OCI-LY7 (cell line): ENCODE results near the gene HHEX. TPM values are rescaled to one million over a fixed set of nuclear protein-coding genes. Genes with fewer than 3 reads are reported as not detected.

Source experiments
- BruUV-seq: library from RNA; stranded (reverse); fragments of 400-500 nt; replicated peaks from 2 replicates; lab custom pipeline; 2021; lab: Mats Ljungman, UMichigan
- CTCF ChIA-PET: fragments of 300-600 bp; sonication (Branson Sonifier 250); formaldehyde crosslinking; loops from one replicate; lab custom pipeline; 2022; ENCODE audit warnings: antibody characterized with exemption; ENCODE audit not compliant: unreplicated experiment; lab: Charles Lee
- POLR2A ChIA-PET: fragments of 300-600 bp; sonication (Branson Sonifier 250); formaldehyde crosslinking; loops from one replicate; lab custom pipeline; 2022; ENCODE audit warnings: antibody characterized with exemption; lab: Charles Lee
- DNase-seq: peaks from one replicate; pipeline ENCODE4 v3.0.0-alpha.2; 2015; ENCODE audit warnings: low spot score
- H2AFZ ChIP-seq: fragments of 200-600 bp; sonication (generic), shearing (Covaris generic); 2 replicates; pipeline ENCODE4 v1.6.1; 2014; ENCODE audit warnings: mild to moderate bottlenecking, antibody characterized with exemption, low read length, moderate library complexity
- H3K27ac ChIP-seq: fragments of 200-600 bp; sonication (generic); 2 replicates; pipeline ENCODE4 v1.5.1; 2014; ENCODE audit warnings: mixed run types, low read depth, mild to moderate bottlenecking, moderate library complexity, low read length, inconsistent platforms; ENCODE audit not compliant: poor library complexity, severe bottlenecking
- H3K36me3 ChIP-seq: fragments of 200-600 bp; sonication (generic); 2 replicates; pipeline ENCODE4 v1.6.1; 2014; ENCODE audit warnings: mild to moderate bottlenecking, antibody characterized with exemption, low read length, moderate library complexity, mixed read lengths; ENCODE audit not compliant: insufficient read depth
- H3K4me1 ChIP-seq: fragments of 200-600 bp; sonication (generic); 2 replicates; pipeline ENCODE4 v1.5.1; 2014; ENCODE audit warnings: mild to moderate bottlenecking, low read length; ENCODE audit not compliant: insufficient read depth, poor library complexity, severe bottlenecking
- H3K4me2 ChIP-seq: fragments of 200-600 bp; sonication (generic); 2 replicates; pipeline ENCODE4 v1.6.1; 2014; ENCODE audit warnings: mild to moderate bottlenecking, low read length
- H3K4me3 ChIP-seq: fragments of 200-600 bp; sonication (generic); 2 replicates; pipeline ENCODE4 v1.5.1; 2014; ENCODE audit warnings: mild to moderate bottlenecking, low read depth, low read length; ENCODE audit not compliant: poor library complexity, severe bottlenecking
- H3K79me2 ChIP-seq: fragments of 200-600 bp; sonication (generic); 2 replicates; pipeline ENCODE4 v1.6.1; 2016; ENCODE audit warnings: low read depth, mild to moderate bottlenecking, low read length, moderate library complexity, mixed read lengths; ENCODE audit not compliant: insufficient read depth
- H3K9me2 ChIP-seq: fragments of 200-600 bp; sonication (generic); 2 replicates; pipeline ENCODE4 v1.6.1; 2016; ENCODE audit warnings: mild to moderate bottlenecking, low read length, mixed read lengths; ENCODE audit not compliant: insufficient read depth
- H3K9me3 ChIP-seq: fragments of 200-600 bp; sonication (generic); 2 replicates; pipeline ENCODE4 v1.6.1; 2014; ENCODE audit warnings: mild to moderate bottlenecking, mixed run types, low read length, mixed read lengths
- H4K20me1 ChIP-seq: fragments of 200-600 bp; sonication (generic); 2 replicates; pipeline ENCODE4 v1.6.1; 2014; ENCODE audit warnings: mild to moderate bottlenecking, antibody characterized with exemption, low read length, moderate library complexity, mixed read lengths; ENCODE audit not compliant: insufficient read depth
- CTCF ChIP-seq: fragments of 200-600 bp; sonication (generic); conservative IDR thresholded peaks from 2 replicates; pipeline ENCODE4 v1.5.1; 2014; ENCODE audit warnings: mild to moderate bottlenecking, antibody characterized with exemption, low read length, moderate library complexity, mixed read lengths
- EZH2phosphoT487 ChIP-seq: fragments of 200-600 bp; sonication (generic); IDR thresholded peaks from 2 replicates; pipeline ENCODE4 v1.6.1; 2018; ENCODE audit warnings: low read depth, borderline replicate concordance, mild to moderate bottlenecking, mixed run types, antibody characterized with exemption, low read length, moderate library complexity, mixed read lengths
- intact Hi-C: fragments of 100-400 bp; cut with micrococcal nuclease; formaldehyde crosslinking; loops from one replicate; pipeline ENCODE4 v1.10.0; 2022; ENCODE audit not compliant: unreplicated experiment
- total RNA-seq, 2 experiments: library from RNA; depleted of rRNA in 1 of 2; stranded (reverse); fragments of >200 nt in 1 of 2; shearing (Covaris generic) in 1 of 2; gene quantifications; 2 replicates each; pipeline ENCODE4 v1.2.3, GENCODE V29; 2014 to 2022

Gene HHEX
- total RNA-seq, 2 experiments from 2014 or later: 1.6 to 2.8 TPM

- no peak for TF ChIP-seq CTCF
- no peak for TF ChIP-seq EZH2phosphoT487
- H3K9me2 ChIP-seq: no peaks in the 10 kb centered on the region
- no TSS peak for BruUV-seq
- POLR2A ChIA-PET: interaction anchor here (0.9 to 1.2 kb wide), 2 partner anchors 13 to 52 kb away, joined by 3 to 4 read pairs; no protein-coding TSS in a partner anchor
- DNase-seq: peak; percentile 30
- H3K4me3 ChIP-seq: no peak overlapping the region
- no peaks in the 10 kb centered on the region for H3K79me2 ChIP-seq
- H3K4me1 ChIP-seq: peaks cover 33% of the 10 kb centered on the region
- CTCF ChIA-PET: no interaction called here
- no peaks in the 10 kb centered on the region for H4K20me1 ChIP-seq
- H3K36me3 ChIP-seq: no peaks in the 10 kb centered on the region
- peak overlapping the region; percentile 55 for H3K4me2 ChIP-seq
- intact Hi-C loops: no loop called here
- H3K27ac ChIP-seq: no peak overlapping the region
- H2AFZ ChIP-seq: no peak overlapping the region
- H3K9me3 ChIP-seq: no peaks in the 10 kb centered on the region
Observed at GRCh38 chr10:92691591-92692079, 1.9 kb downstream of the HHEX start.

DNA sequence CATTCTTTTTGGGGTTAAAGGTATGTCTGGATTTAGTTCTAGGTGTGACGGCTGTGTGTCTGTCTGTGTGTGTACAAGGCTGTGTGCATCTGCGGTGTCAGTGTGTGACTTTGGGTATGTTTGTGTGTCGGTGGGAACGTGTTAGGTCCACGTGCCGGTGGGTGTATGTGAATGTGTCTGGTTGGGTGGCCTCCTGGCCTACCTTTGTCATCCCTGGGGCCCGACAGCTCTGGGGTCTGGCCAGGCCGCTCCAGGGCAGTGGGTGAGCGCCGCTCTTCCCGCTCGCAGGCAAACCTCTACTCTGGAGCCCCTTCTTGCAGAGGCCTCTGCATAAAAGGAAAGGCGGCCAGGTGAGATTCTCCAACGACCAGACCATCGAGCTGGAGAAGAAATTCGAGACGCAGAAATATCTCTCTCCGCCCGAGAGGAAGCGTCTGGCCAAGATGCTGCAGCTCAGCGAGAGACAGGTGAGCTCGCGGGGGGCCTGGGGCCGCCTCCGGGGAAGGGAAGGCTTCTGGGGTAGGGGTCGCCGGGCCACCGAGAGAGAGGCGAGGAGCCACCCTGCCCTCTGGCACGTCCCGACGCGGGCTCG, 2.4 kb downstream of the HHEX start:
- Histone ChIP-seq H3K79me2 (no peaks in the 10 kb centered on the region), H4K20me1 (no peaks in the 10 kb centered on the region), H3K9me3 (no peaks in the 10 kb centered on the region), H3K4me3 (no peak overlapping the region), H3K27ac (no peak overlapping the region), H3K4me2 (peak overlapping the region; percentile 29), H3K4me1 (peaks cover 33% of the 10 kb centered on the region), H3K9me2 (no peaks in the 10 kb centered on the region), H2AFZ (no peak overlapping the region), H3K36me3 (no peaks in the 10 kb centered on the region)
- no TSS peak for BruUV-seq
- DNase-seq: no peak
- no peak for TF ChIP-seq EZH2phosphoT487
- no peak for TF ChIP-seq CTCF
- intact Hi-C loops: no loop called here
- CTCF ChIA-PET: no interaction called here
- POLR2A ChIA-PET: interaction anchor here (0.8 to 1.0 kb wide), 2 partner anchors 11 to 65 kb away, joined by 3 read pairs; no protein-coding TSS in a partner anchor
